Heart right ventricle (tissue), 16 donors: ENCODE measurements around the gene DOCK8. TPM values are rescaled to one million over a fixed set of nuclear protein-coding genes. Genes with fewer than 3 reads are reported as not detected.

Experiments used
- ATAC-seq, 8 donors: fragments of 200-7000 bp; cut with Tn5 transposase; one replicate each; pipeline ENCODE4 v1.9.1; 2020; ENCODE audit warnings: mild to moderate bottlenecking in 8 of 8, moderate library complexity in 8 of 8, moderate number of reproducible peaks in 1 of 8
- DNase-seq, 2 donors: peaks; one replicate each; pipeline ENCODE4 v3.0.0-alpha.2; 2020
- H3K27ac ChIP-seq, 10 donors: fragments of 200-600 bp; sonication (generic) in 2 of 10; one replicate each; pipeline versions ENCODE4 v1.5.0 to v1.8.0; 2020 to 2022; ENCODE audit warnings: mild to moderate bottlenecking in 3 of 10
- H3K27me3 ChIP-seq, 7 donors: fragments of 200-600 bp; one replicate each; pipeline ENCODE4 v1.8.0; 2021 to 2022; ENCODE audit warnings: mild to moderate bottlenecking in 2 of 7
- H3K36me3 ChIP-seq, 9 donors: fragments of 200-600 bp; sonication (generic) in 1 of 9; one replicate each; pipeline versions ENCODE4 v1.5.0 to v1.8.0; 2020 to 2022; ENCODE audit warnings: mild to moderate bottlenecking in 2 of 9
- H3K4me1 ChIP-seq, 9 donors: fragments of 200-600 bp; sonication (generic) in 1 of 9; one replicate each; pipeline versions ENCODE4 v1.5.0 to v1.8.0; 2020 to 2022; ENCODE audit warnings: mild to moderate bottlenecking in 4 of 9
- H3K4me3 ChIP-seq, 10 donors: fragments of 200-600 bp; sonication (generic) in 2 of 10; one replicate each; pipeline versions ENCODE4 v1.5.0 to v1.8.0; 2020 to 2022; ENCODE audit warnings: mild to moderate bottlenecking in 7 of 10, moderate library complexity in 2 of 10
- H3K9me3 ChIP-seq, 11 donors: fragments of 200-600 bp in 10 of 11; sonication (generic) in 2 of 11; one replicate each; pipeline versions ENCODE4 v1.5.0 to v1.8.0; 2013 to 2022; ENCODE audit warnings: mild to moderate bottlenecking in 2 of 11, control low read depth in 1 of 11, moderate library complexity in 1 of 11
- CTCF ChIP-seq, 9 donors: fragments of 200-600 bp; sonication (generic) in 2 of 9; IDR thresholded peaks; one replicate each; pipeline versions ENCODE4 v1.5.0 to v1.8.0; 2021 to 2022; ENCODE audit warnings: antibody characterized with exemption in 9 of 9, mild to moderate bottlenecking in 5 of 9, moderate library complexity in 1 of 9
- WGBS, 2 donors: extraction: QIAGEN DNeasy Blood & Tissue Kit; methylation state at CpG; one replicate each; pipeline ENCODE4 v1.1.7; 2013; ENCODE audit warnings: inconsistent platforms in 1 of 2; 5-methylcytosine and 5-hydroxymethylcytosine counted together
- intact Hi-C, 10 donors: fragments of 100-400 bp; cut with DNase I; formaldehyde crosslinking; loops; one replicate each; pipeline versions ENCODE4 v1.11.1 to v1.14.2; 2022
- polyA plus RNA-seq, 2 donors: library from polyadenylated mRNA; stranded (reverse); fragments of 200-250 nt; gene quantifications; one replicate each; pipeline ENCODE4 v1.2.3, GENCODE V29; 2013
- total RNA-seq, 10 donors: library from RNA; stranded (reverse); fragmentation: NEBNext Ultra II Directional in 3 of 10; extraction: Animal tissue kit (Norgen Biotek cat#: 25700) in 3 of 10; gene quantifications; one replicate each; pipeline versions ENCODE4 v1.2.1 to v1.2.4, GENCODE V29; 2021 to 2023
- donor health status: Arrhythmogenic right ventricular cardiomyopathy.
- donor health status: ischemic (EF 13 %, LVEDD 7.1; RV severe dilation, severe dysfunction).
- donor health status: healthy with polysubstance abuse.
- donor health status: DM: no; HTN: yes; CAD: no.
- donor health status: DM: no; HTN: no; CAD: no.
- donor health status: ischemic (EF 25% LVEDD 6.9; RV normal size, moderate dysfunction).
- donor health status: ischemic (EF 25% LVEDD 5.7; RV mildly dilated, moderate dysfunction).
- donor health status: healthy.
- donor health status: DM: yes; HTN: yes; CAD: no.
- donor health status: Ischemic cardiomyopathy.
- donor health status: ischemic (EF 35%, LVEDD 5.7; RV mildly dilated, moderate dysfunction).
- donor health status: nonischemic (EF 11% LVEDD 7.7; RV severe dilation, severe dysfunction).
- donor health status: DM: yes; HTN: yes; CAD: no.
- donor health status: PGD.
- donor health status: ischemic (EF 29% LVEDD 5.4; RV normal size, mild dysfunction).
- donor health status: nonischemic (EF 23%, LVEDD 6.1; RV moderate dilation, normal function).

The DOCK8 gene
- total and polyA plus RNA-seq, 12 donors = 0.83 to 24.3 (median 2.7) TPM

- WGBS, 2 donors = 30 to 32% methylated on average over 3 of the region's 3 CpGs
- intact Hi-C loops = no loop called here
Observed at GRCh38 chr9:445033-445432, 230.4 kb downstream of the DOCK8 start.

DNA sequence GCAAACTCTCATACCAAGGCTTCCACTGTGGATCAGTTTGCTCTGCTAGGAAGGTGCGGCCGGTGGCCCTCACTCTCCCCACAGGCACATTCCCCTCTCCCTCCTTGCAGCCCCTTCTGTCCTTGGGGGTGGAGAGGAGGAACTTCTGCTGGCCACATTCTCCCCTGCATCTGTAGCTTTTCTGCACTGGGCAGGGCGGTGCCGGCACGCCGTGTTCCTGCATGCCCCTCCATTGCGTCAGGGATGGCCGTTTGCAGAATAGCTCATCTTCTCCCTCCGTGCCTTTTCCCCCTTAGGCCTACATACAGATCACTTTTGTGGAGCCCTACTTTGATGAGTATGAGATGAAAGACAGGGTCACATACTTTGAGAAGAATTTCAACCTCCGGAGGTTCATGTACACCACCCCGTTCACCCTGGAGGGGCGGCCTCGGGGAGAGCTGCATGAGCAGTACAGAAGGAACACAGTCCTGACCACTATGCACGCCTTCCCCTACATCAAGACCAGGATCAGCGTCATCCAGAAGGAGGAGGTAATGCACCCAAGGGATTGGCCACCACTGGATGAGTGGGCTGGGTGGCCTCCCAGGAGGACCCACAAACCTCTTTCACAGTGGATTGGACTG is 231.5 kb downstream of the DOCK8 start:
- Histone ChIP-seq H3K27me3 (no peaks in the 10 kb centered on the region), H3K36me3 (peaks cover 0 to 96% (median 0%) of the 10 kb centered on the region in 9 donors), H3K4me1 (peaks cover 0 to 12% (median 5%) of the 10 kb centered on the region in 9 donors), H3K27ac (no peak overlapping the region), H3K4me3 (no peak overlapping the region), H3K9me3 (no peaks in the 10 kb centered on the region)
- DNase-seq = no peak
- intact Hi-C loops = no loop called here
- no peak for TF ChIP-seq CTCF (IDR thresholded peaks at IDR 0.05)
- WGBS, 2 donors = 94 to 95% methylated on average over 15 of the region's 15 CpGs
- ATAC-seq = no peak

More at GRCh38 chr9:445033-445432, 230.4 kb downstream of the DOCK8 start:
- DNase-seq = peak in 1 of 2 donors; percentile 41
- Histone ChIP-seq H3K4me1 (peaks cover 0 to 12% (median 5%) of the 10 kb centered on the region in 9 donors), H3K9me3 (no peaks in the 10 kb centered on the region), H3K27ac (peak overlapping the region in 1 of 10 donors; percentile 31), H3K36me3 (peaks cover 0 to 96% (median 0%) of the 10 kb centered on the region in 9 donors), H3K4me3 (no peak overlapping the region), H3K27me3 (no peaks in the 10 kb centered on the region)
- no peak for TF ChIP-seq CTCF (IDR thresholded peaks at IDR 0.05)
- ATAC-seq = peak in 3 of 8 donors; percentile 35 to 53 (median 51)

DNA sequence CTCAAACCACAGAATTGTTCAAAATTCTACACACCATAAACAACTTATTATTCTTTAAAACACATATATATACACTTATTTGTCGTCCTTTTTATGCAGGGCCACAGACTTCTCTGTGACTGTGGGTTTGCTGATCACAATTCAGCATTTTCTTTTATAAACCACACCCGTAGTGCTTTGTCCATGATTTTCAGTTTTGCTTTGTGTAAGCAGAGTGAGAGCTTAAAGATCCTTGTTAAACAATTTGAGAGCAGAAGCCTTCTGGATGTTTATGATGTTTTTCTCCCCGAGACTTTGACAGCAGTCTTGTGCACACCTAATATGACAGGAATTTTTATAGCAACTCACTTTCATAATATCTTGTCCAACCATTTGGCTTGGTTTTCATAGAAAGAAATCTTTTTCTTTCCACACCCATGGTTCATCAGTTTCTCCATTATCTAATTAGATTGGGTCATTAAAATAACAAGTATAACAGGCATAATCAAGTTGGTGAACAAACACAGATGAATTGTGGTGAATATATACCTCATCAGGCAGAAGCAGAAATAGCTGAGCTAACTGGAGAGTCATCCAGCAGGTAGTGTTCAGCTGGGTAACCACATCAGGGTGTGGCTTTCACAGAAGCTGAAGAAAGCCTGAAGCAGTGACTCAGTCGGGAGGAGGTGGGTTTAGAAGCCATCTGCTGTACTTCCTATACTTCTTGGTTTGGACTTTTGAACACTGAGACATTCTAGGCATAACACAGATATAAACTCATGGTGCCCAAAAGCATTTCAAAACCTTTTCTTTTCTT is 232.8 kb downstream of the DOCK8 start:
- no peak overlapping the region for H3K4me3 ChIP-seq
- no peak for DNase-seq
- H3K9me3 ChIP-seq = no peaks in the 10 kb centered on the region
- intact Hi-C loops = no loop called here
- no peak for TF ChIP-seq CTCF (IDR thresholded peaks at IDR 0.05)
- peaks cover 0 to 12% (median 5%) of the 10 kb centered on the region in 9 donors for H3K4me1 ChIP-seq
- H3K36me3 ChIP-seq = peaks cover 0 to 96% (median 0%) of the 10 kb centered on the region in 9 donors
- H3K27me3 ChIP-seq = no peaks in the 10 kb centered on the region
- WGBS, 2 donors = 67 to 73% methylated on average over 4 of the region's 4 CpGs
- H3K27ac ChIP-seq = no peak overlapping the region
- ATAC-seq = no peak

GRCh38 chr9:450057-450456 is 235.4 kb downstream of the DOCK8 start:
- Histone ChIP-seq H3K4me3 (no peak overlapping the region), H3K9me3 (no peaks in the 10 kb centered on the region), H3K36me3 (peaks cover 0 to 96% (median 0%) of the 10 kb centered on the region in 9 donors), H3K27ac (no peak overlapping the region), H3K4me1 (peaks cover 0 to 3% (median 2%) of the 10 kb centered on the region in 9 donors), H3K27me3 (no peaks in the 10 kb centered on the region)
- intact Hi-C loops = no loop called here
- TF ChIP-seq CTCF (IDR thresholded peaks at IDR 0.05) = no peak
- no peak for DNase-seq
- ATAC-seq = no peak
- WGBS, 2 donors = 64 to 70% methylated on average over 2 of the region's 2 CpGs
